ENCODE results near the gene GRIK5.

GRCh38 chr19:42095142-42095813, 25.3 kb upstream of the GRIK5 start:
- TF ChIP-seq EZH2phosphoT487 (IDR thresholded peaks at IDR 0.05; ENCODE audit: borderline replicate concordance) (no peak), CTCF (conservative IDR thresholded peaks at IDR 0.05; ENCODE audit: low read length) (no peak)
